ENCODE measurements around the gene DCAF5.
"Not testable (repeated sequence)": the region's sequence is repeated elsewhere in the genome, so short reads cannot be mapped to it uniquely, and the experiment has no call there.

The DCAF5 gene

DNA sequence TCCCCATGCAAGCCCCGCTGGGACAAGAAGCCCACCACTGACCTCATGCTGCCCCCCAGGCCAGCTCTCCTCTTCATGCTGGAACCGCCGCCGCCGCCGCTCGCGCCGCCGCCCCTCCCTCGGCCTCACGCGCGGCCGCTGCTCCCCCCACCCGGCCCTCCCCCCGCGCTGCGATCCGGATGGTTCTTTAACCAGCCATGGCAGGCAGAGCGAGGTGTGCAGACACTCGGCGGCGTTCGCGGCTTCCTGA is at the start of gene DCAF5:
DCAF5 (minus strand) TSS at position 218 of the 250 bp plus-strand sequence; CDS start at position 77, 141 bp downstream.
- no peak for DNase-seq

- DNase-seq = no peak
Observed at GRCh38 chr14:69199786-69200185, 46.9 kb upstream of the DCAF5 start.

DNA sequence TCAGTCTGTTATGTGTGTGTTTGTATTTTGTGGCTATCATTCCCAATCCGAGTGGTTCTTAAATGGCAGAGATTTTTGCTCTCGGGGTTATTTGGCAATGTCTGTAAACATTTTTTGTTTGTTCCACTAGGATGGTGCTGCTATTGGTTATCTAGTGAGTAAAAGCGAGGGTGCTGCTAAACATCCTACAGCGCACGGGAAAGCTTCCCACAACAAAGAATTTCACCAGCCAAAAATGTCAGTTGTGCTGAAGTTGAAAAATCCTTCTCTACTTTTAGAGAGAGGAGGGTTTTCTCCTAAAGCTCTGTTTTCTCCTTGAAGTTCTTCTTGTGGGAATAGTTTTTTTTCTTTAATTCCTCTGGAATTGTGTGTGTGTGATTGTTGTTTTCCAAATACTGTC is 40.8 kb upstream of the DCAF5 start:
- no peak for DNase-seq

- peak; percentile 66 to 77 (median 72) for DNase-seq
Observed at GRCh38 chr14:69191340-69192111, 38.6 kb upstream of the DCAF5 start, which contains the start of gene EXD2. Gene EXD2, plus strand, starts transcription at chr14:69191498. Its CDS starts 17,973 bp downstream, at chr14:69209471.

DNA sequence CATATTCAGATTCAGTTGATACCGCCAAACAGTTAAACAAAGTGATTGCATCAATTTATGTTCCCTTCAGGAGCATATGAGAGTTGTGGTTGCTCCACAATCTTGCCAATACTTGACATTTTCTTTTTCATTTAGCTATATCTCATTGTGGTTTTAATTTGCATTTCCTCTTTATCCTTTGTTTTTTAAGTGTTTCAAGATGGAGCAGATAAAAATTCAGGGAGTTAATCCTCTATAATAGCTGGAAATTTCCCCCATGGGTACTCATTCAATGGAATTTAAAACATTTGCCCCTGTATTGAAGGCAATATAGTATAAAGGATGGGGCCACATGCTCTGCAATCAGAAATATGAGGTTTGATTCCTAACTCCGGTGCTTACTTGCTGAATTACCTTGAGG is 37.3 kb upstream of the DCAF5 start:
- DNase-seq = no peak

DNA sequence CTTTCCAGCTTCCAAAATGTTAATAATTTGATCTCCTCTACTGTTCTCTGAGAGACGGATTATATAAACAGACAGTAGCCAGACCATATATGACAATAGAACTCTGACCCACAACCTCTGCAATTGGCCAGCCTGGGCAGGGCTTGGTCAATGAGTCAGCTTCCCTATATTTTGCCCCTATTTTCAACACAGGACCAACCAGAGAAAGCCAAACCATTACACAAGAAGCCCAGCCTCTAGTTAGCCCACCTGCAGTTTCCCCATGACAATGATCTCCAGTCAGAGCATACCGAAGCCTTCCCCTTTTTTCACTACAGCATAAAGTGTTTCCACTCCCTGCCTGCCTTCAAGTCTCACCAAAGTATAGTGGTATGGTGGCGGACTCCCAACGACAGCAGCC is 30.8 kb upstream of the DCAF5 start:
- peak; percentile 70 to 78 (median 75) for DNase-seq

- not testable (repeated sequence) for DNase-seq
Observed at GRCh38 chr14:69182580-69182979, 29.7 kb upstream of the DCAF5 start.

DNA sequence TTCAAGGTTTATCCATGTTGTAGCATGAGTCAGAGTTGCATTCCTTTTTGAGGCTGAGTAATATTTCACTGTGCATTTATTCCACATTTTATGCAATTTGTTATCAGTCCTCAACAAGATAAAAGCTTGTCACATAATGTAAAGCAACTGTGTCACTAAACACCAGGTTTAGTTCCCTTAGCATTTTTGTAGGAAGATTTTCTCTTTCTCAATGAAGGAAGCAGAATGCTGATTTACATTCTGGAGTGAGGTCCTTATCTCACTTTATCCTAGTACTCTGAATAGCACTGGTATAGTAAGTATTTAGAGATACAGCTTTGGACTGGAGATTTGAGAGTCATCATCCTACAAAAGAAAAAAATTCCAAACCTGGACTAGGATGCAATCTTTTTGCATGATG is 28.6 kb upstream of the DCAF5 start:
- DNase-seq = no peak

DNA sequence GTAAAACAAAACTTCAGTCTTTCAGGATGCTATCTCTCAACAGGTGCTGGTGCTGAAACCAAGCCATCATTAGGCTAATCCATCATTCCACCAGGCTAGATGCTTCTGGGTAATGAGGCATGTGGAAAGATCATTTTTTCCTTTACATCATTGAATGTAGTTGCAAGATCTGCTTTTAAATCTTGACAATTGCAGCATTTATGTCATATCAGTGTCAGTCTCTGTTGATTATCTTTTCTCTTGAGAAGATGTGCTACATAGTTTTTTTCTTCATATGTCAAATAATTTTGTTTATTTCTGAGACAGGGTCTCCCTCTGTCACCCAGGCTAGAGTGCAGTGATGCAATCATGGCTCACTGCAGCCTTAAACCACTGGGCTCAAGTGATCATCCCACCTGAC is 22.2 kb upstream of the DCAF5 start:
- no peak for DNase-seq

GRCh38 chr14:69171569-69171968 is 18.6 kb upstream of the DCAF5 start:
- no peak for DNase-seq

DNA sequence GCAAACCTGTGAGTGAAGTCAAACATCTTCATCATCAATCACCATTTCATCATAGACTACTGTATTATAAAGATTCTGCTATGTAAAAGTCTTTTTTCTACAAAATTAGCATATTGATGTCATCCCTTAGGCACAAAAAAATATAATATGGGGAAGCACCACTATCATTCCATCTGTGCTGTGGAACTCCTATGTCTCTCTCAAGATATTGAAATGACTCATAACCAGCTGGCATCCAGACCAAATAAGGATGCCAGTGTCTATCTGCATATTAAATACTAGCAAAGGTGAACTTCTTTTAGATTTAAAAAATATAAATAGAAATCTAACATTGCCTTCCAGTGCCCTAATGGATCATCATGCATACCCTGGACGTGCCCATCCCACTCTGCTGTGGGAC is 17.9 kb upstream of the DCAF5 start:
- peak in 1 of 3 donors; percentile 32 for DNase-seq

GRCh38 chr14:69165787-69166186 is 12.9 kb upstream of the DCAF5 start:
- not testable (repeated sequence) for DNase-seq

- DNase-seq = no peak
Observed at GRCh38 chr14:69161590-69161989, 8.7 kb upstream of the DCAF5 start.

GRCh38 chr14:69156224-69156623 is 3.3 kb upstream of the DCAF5 start:
- DNase-seq = no peak

DNA sequence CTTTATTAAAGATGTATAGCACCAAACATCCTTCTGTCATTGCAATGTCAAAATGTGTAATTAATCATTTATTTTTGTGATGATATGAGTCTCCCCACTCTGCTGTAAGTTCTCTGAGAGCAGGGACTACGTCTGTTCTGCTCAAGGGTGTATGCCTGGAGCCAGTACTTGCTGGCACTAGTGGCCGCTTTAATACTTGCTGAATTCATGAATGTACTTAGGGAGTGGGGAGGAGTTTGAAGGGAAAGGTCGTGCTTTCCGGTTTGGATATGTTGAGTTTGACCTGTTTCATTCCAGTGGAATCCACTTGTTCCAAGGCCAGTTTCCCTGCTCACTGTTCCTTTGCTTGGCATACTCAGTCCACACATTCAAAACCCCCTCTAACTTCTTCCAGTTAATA is 1.9 kb upstream of the DCAF5 start:
- no peak for DNase-seq

- DNase-seq = peak; percentile 26 to 39 (median 27)
Observed at GRCh38 chr14:69153873-69154270, 953 bp upstream of the DCAF5 start.

DNA sequence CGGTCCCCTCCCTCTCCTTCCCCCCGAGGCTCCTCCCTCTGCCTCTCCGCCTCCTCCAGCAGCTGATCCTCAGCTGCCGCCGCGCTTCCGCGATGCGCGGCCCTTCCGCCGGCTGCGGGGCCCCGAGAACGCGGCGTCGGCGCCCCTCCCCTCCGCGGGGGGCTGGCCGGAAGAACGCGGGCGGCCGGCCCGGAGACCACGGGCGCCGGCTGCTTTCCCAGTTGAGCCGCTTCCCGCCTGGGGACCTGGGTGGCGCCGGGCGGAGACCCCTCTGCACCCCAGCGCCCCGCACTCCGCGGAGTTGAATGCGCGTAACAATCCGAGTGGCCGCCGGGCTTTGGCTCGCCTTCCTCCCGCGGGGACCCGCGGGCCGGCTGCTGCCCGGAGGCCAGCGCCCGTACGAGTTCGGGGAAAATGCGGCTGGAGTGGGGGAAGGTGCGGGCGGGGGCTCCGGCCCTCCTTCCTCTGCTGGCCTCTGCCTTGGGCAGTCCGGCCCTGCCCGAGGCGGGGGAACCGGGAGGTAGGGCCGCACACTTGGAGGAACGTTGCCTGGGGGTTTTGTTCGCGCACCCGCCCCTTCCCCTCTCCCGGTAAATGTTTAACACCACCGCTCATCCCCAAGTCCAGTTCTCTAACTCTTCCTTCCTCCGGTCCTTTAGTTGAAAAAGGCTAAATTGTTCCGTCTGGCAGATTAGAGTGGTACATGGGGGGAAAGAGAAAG is 393 bp upstream of the DCAF5 start:
- peak; percentile 91 to 95 (median 91) for DNase-seq

- DNase-seq = peak in 1 of 3 donors; percentile 24
Observed at GRCh38 chr14:69152181-69152901, 578 bp downstream of the DCAF5 start.

DNA sequence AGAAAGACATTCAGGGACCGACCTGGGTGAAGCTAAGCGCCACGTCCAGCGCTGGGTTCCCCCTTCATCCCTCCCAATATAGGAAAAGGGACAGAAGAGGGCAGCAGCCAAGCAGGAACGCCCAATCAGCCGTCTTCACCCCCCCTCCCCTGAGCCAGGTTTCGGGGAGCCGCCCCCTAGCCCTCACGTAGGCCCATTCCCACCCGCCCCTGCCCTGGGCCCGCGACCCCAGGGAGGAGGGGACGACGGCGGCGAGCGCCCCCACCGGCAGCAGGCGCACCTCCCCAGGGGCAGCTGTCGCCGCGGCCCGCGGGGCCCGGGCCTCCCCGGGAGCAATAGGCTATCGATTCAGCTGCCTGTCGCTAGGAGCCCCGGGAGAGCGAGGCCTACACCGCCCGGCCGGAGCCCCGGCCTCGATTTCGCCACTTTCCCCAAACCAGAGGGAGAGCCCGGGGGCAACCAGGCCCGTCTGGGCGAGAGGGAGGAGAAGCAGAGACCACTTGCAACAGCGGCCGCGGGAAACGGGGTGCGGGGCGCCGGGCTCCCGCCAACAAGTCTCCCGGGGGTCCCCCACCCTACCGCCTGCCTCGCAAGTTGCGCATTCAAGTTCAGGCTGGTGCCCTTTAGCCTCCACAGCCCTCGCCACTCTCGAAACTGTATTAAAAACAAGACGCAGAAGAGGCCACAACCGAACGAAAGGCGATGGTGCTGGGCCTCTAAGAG is 1.3 kb downstream of the DCAF5 start:
- DNase-seq = peak; percentile 81 to 92 (median 84)

DNA sequence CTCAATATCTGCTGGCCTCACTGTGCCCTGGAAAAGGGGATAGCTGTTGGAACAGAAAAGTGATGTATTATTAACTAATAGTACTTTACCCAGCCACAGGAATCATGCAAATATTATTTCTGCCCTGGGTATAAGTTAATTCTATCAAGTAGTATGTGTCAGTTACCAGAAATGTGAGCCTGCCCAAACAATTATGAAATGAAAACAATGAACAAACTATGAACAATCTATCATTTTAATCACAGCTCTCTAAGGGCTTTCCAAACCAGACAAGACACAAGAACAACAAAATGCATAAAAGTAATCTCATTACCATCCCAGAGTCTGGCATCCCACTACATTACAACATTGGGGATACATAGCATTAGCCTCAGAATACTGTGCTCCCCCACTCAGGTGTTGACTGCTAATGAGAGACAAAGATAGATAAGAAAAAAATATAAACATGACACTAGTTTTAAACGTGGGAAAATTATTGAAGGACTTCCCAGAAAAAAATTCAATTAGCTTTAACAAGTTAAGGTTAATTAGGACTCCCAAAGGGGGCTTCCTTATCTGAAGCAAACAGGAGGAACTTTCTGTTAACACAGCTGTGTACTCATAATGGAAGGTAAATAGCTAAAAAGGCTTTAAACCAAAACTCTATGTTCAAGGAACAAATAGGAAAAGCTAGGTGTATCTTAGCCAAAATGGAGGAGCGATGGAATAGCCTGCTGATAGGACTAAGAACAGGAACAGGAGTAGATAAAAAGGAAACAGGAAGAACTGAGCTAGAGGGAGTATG is 3.3 kb downstream of the DCAF5 start:
- DNase-seq = no peak

DNA sequence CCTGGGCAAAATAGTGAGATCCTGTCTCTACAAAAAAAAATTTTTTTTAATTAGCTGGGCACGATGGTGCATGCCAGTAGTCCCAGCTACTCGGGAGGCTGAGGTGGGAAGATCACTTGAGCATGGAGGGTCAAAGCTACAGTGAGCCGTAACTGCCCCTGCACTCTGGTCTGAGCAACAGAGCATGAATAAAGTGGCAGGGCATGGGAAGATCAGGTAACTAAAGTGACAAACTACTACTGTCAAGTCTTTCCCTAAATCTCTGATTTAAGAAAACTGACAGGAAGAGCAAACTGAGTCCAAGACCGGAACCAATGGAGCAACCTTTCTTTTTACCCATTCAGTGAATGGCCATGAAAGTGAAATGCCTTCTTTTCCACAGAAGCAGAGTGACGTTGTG is 10.8 kb downstream of the DCAF5 start:
- no peak for DNase-seq

GRCh38 chr14:69141550-69141949 is 11.4 kb downstream of the DCAF5 start:
- no peak for DNase-seq

Data from suppressor macrophage treated with lipopolysaccharide for 1 hour (primary cell).